IPS-15b (cell line): ENCODE data around the gene HORMAD2.
"Not testable (repeated sequence)": the region's sequence is repeated elsewhere in the genome, so short reads cannot be mapped to it uniquely, and the experiment has no call there.

Source experiments
- H3K27me3 ChIP-seq: one replicate; pipeline ENCODE4 v1.6.1; 2013; ENCODE audit warnings: low read length; ENCODE audit not compliant: control insufficient read depth, insufficient read depth
- H3K36me3 ChIP-seq: one replicate; pipeline ENCODE4 v1.6.1; 2013; ENCODE audit warnings: low read length; ENCODE audit not compliant: control insufficient read depth, insufficient read depth
- H3K4me1 ChIP-seq: one replicate; pipeline ENCODE4 v1.6.1; 2013; ENCODE audit warnings: mild to moderate bottlenecking, low read length; ENCODE audit not compliant: control insufficient read depth, insufficient read depth
- H3K4me3 ChIP-seq: one replicate; pipeline ENCODE4 v1.5.1; 2013; ENCODE audit warnings: low read depth, low read length
- H3K9ac ChIP-seq: one replicate; pipeline ENCODE4 v1.6.1; 2013; ENCODE audit warnings: low read depth, mild to moderate bottlenecking, low read length
- H3K9me3 ChIP-seq: one replicate; pipeline ENCODE4 v1.6.1; 2013; ENCODE audit warnings: mild to moderate bottlenecking, low read length; ENCODE audit not compliant: control insufficient read depth, insufficient read depth

HORMAD2 gene

GRCh38 chr22:30087611-30088010, 7.3 kb downstream of the HORMAD2 start:
- Histone ChIP-seq H3K4me3 (no peak overlapping the region), H3K36me3 (no peaks in the 10 kb centered on the region), H3K9ac (no peak overlapping the region), H3K4me1 (no peaks in the 10 kb centered on the region), H3K9me3 (no peaks in the 10 kb centered on the region), H3K27me3 (no peaks in the 10 kb centered on the region)

- Histone ChIP-seq H3K4me1 (no peaks in the 10 kb centered on the region), H3K9me3 (no peaks in the 10 kb centered on the region), H3K9ac (no peak overlapping the region), H3K36me3 (no peaks in the 10 kb centered on the region), H3K4me3 (no peak overlapping the region), H3K27me3 (no peaks in the 10 kb centered on the region)
Measured at GRCh38 chr22:30088468-30088867, 8.2 kb downstream of the HORMAD2 start.

GRCh38 chr22:30089655-30089974, 9.4 kb downstream of the HORMAD2 start:
- Histone ChIP-seq H3K9ac (no peak overlapping the region), H3K4me1 (no peaks in the 10 kb centered on the region), H3K9me3 (peaks cover 1% of the 10 kb centered on the region), H3K4me3 (no peak overlapping the region), H3K36me3 (no peaks in the 10 kb centered on the region), H3K27me3 (no peaks in the 10 kb centered on the region)

DNA sequence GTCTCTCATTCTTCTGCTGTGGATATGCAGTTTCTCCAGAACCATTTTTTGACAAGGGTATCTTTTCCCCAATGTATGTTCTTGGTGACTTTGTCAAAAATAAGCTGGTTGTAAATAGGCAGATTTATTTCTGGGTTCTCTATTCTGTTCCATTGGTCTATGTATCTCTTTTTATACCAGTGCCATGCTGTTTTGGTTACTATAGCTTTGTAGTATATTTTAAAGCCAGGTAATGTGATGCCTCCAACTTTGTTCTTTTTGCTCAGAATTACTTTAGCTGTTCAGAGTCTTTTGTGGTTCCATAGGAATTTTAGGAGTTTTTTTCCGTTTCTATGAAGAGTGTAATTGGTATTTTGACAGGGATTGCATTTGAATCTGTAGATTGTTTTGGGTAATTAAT, 12.4 kb downstream of the HORMAD2 start:
- no peaks in the 10 kb centered on the region for H3K4me1 ChIP-seq
- no peaks in the 10 kb centered on the region for H3K27me3 ChIP-seq
- H3K9ac ChIP-seq: no peak overlapping the region

GRCh38 chr22:30094804-30095203, 14.5 kb downstream of the HORMAD2 start:
- no peak overlapping the region for H3K9ac ChIP-seq
- peaks cover 3% of the 10 kb centered on the region for H3K9me3 ChIP-seq
- no peaks in the 10 kb centered on the region for H3K27me3 ChIP-seq
- no peak overlapping the region for H3K4me3 ChIP-seq
- H3K4me1 ChIP-seq: no peaks in the 10 kb centered on the region
- no peaks in the 10 kb centered on the region for H3K36me3 ChIP-seq

More for the DNA sequence above, 12.4 kb downstream of the HORMAD2 start:
- Histone ChIP-seq H3K36me3 (no peaks in the 10 kb centered on the region), H3K9me3 (peaks cover 3% of the 10 kb centered on the region), H3K4me3 (no peak overlapping the region)

- peaks cover 3% of the 10 kb centered on the region for H3K9me3 ChIP-seq
- H3K4me3 ChIP-seq: no peak overlapping the region
- no peaks in the 10 kb centered on the region for H3K4me1 ChIP-seq
- H3K36me3 ChIP-seq: no peaks in the 10 kb centered on the region
- H3K27me3 ChIP-seq: no peaks in the 10 kb centered on the region
- no peak overlapping the region for H3K9ac ChIP-seq
Measured at GRCh38 chr22:30097861-30098260, 17.6 kb downstream of the HORMAD2 start.

GRCh38 chr22:30100770-30101169, 20.5 kb downstream of the HORMAD2 start:
- not testable (repeated sequence) for H3K36me3 ChIP-seq, H3K9ac ChIP-seq, H3K27me3 ChIP-seq, H3K4me1 ChIP-seq, H3K4me3 ChIP-seq, H3K9me3 ChIP-seq

DNA sequence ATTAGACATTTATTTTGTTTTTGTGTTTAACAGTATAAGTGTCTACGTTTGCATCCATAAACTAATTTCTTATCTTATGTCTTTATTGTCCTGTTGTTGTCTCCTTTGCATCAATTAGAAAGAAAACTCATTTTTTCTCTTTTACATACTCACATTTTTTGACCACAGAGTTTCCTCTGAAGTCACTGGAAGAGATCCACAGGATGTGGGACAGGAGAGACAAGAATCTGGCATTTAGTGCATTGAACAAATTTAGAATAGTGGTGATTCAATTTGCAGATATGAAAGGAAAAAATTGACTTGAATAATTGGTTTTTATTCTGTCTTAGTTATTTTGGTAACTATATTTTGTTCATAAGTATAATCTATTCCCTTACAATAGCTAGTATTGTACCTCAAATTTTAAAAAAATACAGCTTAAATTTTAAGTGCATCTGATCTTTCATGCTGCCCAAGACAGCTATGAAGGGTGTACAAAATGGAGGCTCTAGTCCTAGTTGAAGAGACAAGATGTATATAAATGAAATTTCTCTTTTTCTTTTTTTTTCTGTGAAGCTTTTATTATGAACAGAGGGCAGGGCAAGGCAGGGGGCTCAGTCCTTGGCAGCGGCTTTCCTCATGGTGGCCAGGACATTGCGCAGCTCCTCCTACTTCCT, 24.4 kb downstream of the HORMAD2 start:
- Histone ChIP-seq H3K4me1 (no peaks in the 10 kb centered on the region), H3K4me3 (no peak overlapping the region), H3K9ac (no peak overlapping the region), H3K27me3 (no peaks in the 10 kb centered on the region), H3K9me3 (no peaks in the 10 kb centered on the region), H3K36me3 (no peaks in the 10 kb centered on the region)

DNA sequence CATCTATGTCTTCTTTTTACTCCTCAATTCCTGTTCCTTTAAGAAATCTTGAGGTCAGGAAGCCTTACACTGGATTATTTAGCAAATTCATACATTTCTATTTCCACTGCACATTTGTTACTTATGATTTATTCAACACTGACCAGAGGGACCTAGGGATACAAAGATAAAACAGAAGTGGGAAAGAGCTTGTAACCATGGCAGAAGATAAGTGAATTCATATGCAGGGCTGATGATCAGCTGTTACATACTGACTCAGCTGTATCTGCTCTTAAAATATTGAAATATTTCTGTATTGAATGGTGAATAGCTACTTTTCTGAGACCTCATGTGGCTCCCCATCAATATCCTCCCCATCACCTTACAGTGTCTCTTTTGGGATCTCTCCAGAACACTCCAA, 25.2 kb downstream of the HORMAD2 start:
- Histone ChIP-seq H3K36me3 (no peaks in the 10 kb centered on the region), H3K9ac (no peak overlapping the region), H3K4me3 (no peak overlapping the region), H3K27me3 (no peaks in the 10 kb centered on the region), H3K9me3 (no peaks in the 10 kb centered on the region), H3K4me1 (no peaks in the 10 kb centered on the region)

- Histone ChIP-seq H3K4me1 (no peaks in the 10 kb centered on the region), H3K4me3 (no peak overlapping the region), H3K9ac (no peak overlapping the region), H3K36me3 (no peaks in the 10 kb centered on the region), H3K27me3 (no peaks in the 10 kb centered on the region), H3K9me3 (no peaks in the 10 kb centered on the region)
Measured at GRCh38 chr22:30113494-30113893, 33.2 kb downstream of the HORMAD2 start.

- no peaks in the 10 kb centered on the region for H3K4me1 ChIP-seq
- H3K9me3 ChIP-seq: no peaks in the 10 kb centered on the region
- no peak overlapping the region for H3K4me3 ChIP-seq
- H3K27me3 ChIP-seq: no peaks in the 10 kb centered on the region
- no peaks in the 10 kb centered on the region for H3K36me3 ChIP-seq
- H3K9ac ChIP-seq: no peak overlapping the region
Measured at GRCh38 chr22:30114361-30114760, 34.1 kb downstream of the HORMAD2 start.

DNA sequence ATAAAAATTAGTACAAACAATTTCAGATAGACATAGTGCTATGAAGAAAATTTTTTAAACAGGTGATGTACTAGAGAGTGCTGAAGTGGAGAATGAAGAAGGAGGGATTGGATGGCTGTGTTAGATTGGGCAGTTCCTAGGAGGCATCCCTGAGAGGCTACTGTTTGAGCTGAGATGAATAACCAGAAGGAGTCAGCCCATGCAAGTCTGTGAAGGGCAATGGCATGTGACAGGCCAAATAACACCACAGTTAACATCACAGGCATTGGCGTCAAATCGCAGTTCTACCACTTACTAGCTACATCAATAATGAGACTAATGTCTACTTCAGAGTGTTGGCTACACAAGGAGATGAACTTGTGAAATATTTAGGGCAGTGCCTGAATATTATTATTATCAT, 35.4 kb downstream of the HORMAD2 start:
- no peaks in the 10 kb centered on the region for H3K9me3 ChIP-seq
- no peak overlapping the region for H3K9ac ChIP-seq
- no peaks in the 10 kb centered on the region for H3K36me3 ChIP-seq
- no peak overlapping the region for H3K4me3 ChIP-seq
- H3K4me1 ChIP-seq: no peaks in the 10 kb centered on the region
- no peaks in the 10 kb centered on the region for H3K27me3 ChIP-seq
